ENCODE results near the gene MOXD1.

- TF ChIP-seq POLR2A (IDR thresholded peaks at IDR 0.05; ENCODE audit: borderline replicate concordance, extremely low read depth, insufficient read depth, insufficient read length), result no peak
- TF ChIP-seq CTCF (IDR thresholded peaks at IDR 0.05 in 2 of 3, conservative IDR thresholded peaks at IDR 0.05 in 1 of 3; ENCODE audit: borderline replicate concordance in 1 of 3, insufficient read depth in 1 of 3, low read depth in 2 of 3, low read length in 2 of 3), result no peak
- TF ChIP-seq SP1 (IDR thresholded peaks at IDR 0.05; ENCODE audit: low read depth), result no peak
- TF ChIP-seq MAX (IDR thresholded peaks at IDR 0.05), result no peak
- TF ChIP-seq EZH2 (IDR thresholded peaks at IDR 0.05), result no peak
- TF ChIP-seq REST (IDR thresholded peaks at IDR 0.05; ENCODE audit: low read depth), result no peak
- TF ChIP-seq POLR2AphosphoS5 (IDR thresholded peaks at IDR 0.05; ENCODE audit: low read depth, low read length), result no peak
- TF ChIP-seq YY1 (IDR thresholded peaks at IDR 0.05; ENCODE audit: extremely low read depth, insufficient replicate concordance, low read depth, low read length), result no peak
- no peak for TF ChIP-seq EGR1 (IDR thresholded peaks at IDR 0.05; ENCODE audit: low read depth)
- TF ChIP-seq SIN3A (IDR thresholded peaks at IDR 0.05; ENCODE audit: low read depth), result no peak
- TF ChIP-seq EZH2phosphoT487 (IDR thresholded peaks at IDR 0.05; ENCODE audit: borderline replicate concordance), result no peak
Measured at GRCh38 chr6:132390451-132390850, 10.8 kb downstream of the MOXD1 start.

Data from HCT116 (cell line).